Neural progenitor cell (in vitro differentiated cells): ENCODE measurements around the gene ORC3. TPM values are rescaled to one million over a fixed set of nuclear protein-coding genes. Genes with fewer than 3 reads are reported as not detected.

Source experiments
- DNase-seq: peaks from one replicate; pipeline ENCODE4 v3.0.0-alpha.2; 2016; ENCODE audit warnings: low spot score
- H2AFZ ChIP-seq: fragments of 200-600 bp; sonication (generic); replicated peaks from 2 replicates; pipeline ENCODE4 v1.6.1; 2016; ENCODE audit warnings: antibody characterized with exemption
- H3F3A ChIP-seq: fragments of 200-600 bp; sonication (generic); 2 replicates; pipeline ENCODE4 v1.6.1; 2016; ENCODE audit warnings: antibody characterized with exemption, low read depth
- H3K27ac ChIP-seq: fragments of 200-600 bp; sonication (generic); 2 replicates; pipeline ENCODE4 v1.5.1; 2016; ENCODE audit warnings: mild to moderate bottlenecking
- H3K27me3 ChIP-seq: fragments of 200-600 bp; sonication (generic); 2 replicates; pipeline ENCODE4 v1.6.1; 2016; ENCODE audit warnings: mild to moderate bottlenecking, moderate library complexity
- H3K36me3 ChIP-seq: fragments of 200-600 bp; sonication (generic); 2 replicates; pipeline ENCODE4 v1.5.1; 2016
- H3K4me1 ChIP-seq: fragments of 200-600 bp; sonication (generic); 2 replicates; pipeline ENCODE4 v1.6.1; 2016; ENCODE audit warnings: mixed run types
- H3K4me2 ChIP-seq: fragments of 200-600 bp; sonication (generic); 2 replicates; pipeline ENCODE4 v1.6.1; 2016
- H3K4me3 ChIP-seq: fragments of 200-600 bp; sonication (generic); 2 replicates; pipeline ENCODE4 v1.5.1; 2016
- H3K79me2 ChIP-seq: fragments of 200-600 bp; sonication (generic); 2 replicates; pipeline ENCODE4 v1.6.1; 2016; ENCODE audit warnings: low read depth
- H3K9ac ChIP-seq: fragments of 200-600 bp; sonication (generic); 2 replicates; pipeline ENCODE4 v1.6.1; 2016
- H3K9me3 ChIP-seq: fragments of 200-600 bp; sonication (generic); 2 replicates; pipeline ENCODE4 v1.5.1; 2016; ENCODE audit warnings: low read depth
- H4K20me1 ChIP-seq: fragments of 200-600 bp; sonication (generic); 2 replicates; pipeline ENCODE4 v1.6.1; 2016; ENCODE audit warnings: low read depth
- H3K27ac Mint-ChIP-seq: 3 replicates; pipeline ENCODE4 v1.8.0; 2021; ENCODE audit warnings: mixed read lengths
- H3K27me3 Mint-ChIP-seq: 2 replicates; pipeline ENCODE4 v1.8.0; 2022; ENCODE audit warnings: low read depth, mild to moderate bottlenecking, inconsistent platforms, moderate library complexity, mixed read lengths; ENCODE audit not compliant: insufficient read depth
- H3K36me3 Mint-ChIP-seq: 3 replicates; pipeline ENCODE4 v1.8.0; 2021; ENCODE audit warnings: mixed read lengths
- H3K4me1 Mint-ChIP-seq: 3 replicates; pipeline ENCODE4 v1.8.0; 2021; ENCODE audit warnings: mixed read lengths
- H3K4me3 Mint-ChIP-seq: 3 replicates; pipeline ENCODE4 v1.8.0; 2021; ENCODE audit warnings: mild to moderate bottlenecking, moderate library complexity, mixed read lengths
- H3K9me3 Mint-ChIP-seq: 3 replicates; pipeline ENCODE4 v1.8.0; 2020; ENCODE audit warnings: mixed read lengths
- EZH2 ChIP-seq: fragments of 200-600 bp; sonication (generic); IDR thresholded peaks from 2 replicates; pipeline ENCODE4 v1.6.1; 2017; ENCODE audit warnings: antibody characterized with exemption, mild to moderate bottlenecking, moderate library complexity
- EZH2phosphoT487 ChIP-seq: fragments of 200-600 bp; sonication (generic); IDR thresholded peaks from 2 replicates; pipeline ENCODE4 v1.6.1; 2017; ENCODE audit warnings: antibody characterized with exemption
- total RNA-seq: library from RNA; depleted of rRNA; stranded (reverse); fragments of >200 nt; gene quantifications from 2 replicates; pipeline ENCODE4 v1.2.3, GENCODE V29; 2015; ENCODE audit warnings: low replicate concordance
- TF ChIP-seq, protein P1 (sequence below): fragments of 200-600 bp; sonication (generic); IDR thresholded peaks from 2 replicates; pipeline ENCODE4 v1.5.1; 2017; ENCODE audit warnings: antibody characterized with exemption, mild to moderate bottlenecking

Gene ORC3
- total RNA-seq, 1 donor from 2014 or later: 99.3 TPM

DNA sequence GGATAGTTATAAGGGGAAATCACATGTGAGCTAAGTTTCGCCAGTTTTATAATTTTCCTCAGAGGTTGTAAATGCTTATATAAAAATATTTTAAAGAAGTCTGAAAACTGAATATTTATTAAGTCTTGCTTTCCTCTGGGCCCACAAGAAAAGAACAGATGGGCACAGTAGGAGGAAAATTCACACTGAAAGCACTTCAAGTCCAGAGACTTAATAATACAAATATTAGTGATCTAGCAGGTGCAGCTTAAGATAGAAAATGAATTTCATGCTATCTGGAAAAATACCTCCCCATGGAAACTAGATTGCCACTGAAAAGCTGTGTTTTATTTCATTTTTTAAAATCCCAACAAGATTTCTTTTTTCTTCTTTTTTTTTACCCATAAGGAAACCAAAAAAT, 47.2 kb downstream of the ORC3 start:
- Mint-ChIP-seq H3K27ac (no peak overlapping the region), H3K36me3 (peaks cover 6% of the 10 kb centered on the region), H3K4me3 (no peak overlapping the region), H3K9me3 (no peaks in the 10 kb centered on the region), H3K27me3 (no peaks in the 10 kb centered on the region), H3K4me1 (no peaks in the 10 kb centered on the region)
- no peak for DNase-seq
- Histone ChIP-seq H3K36me3 (peaks cover 8% of the 10 kb centered on the region), H3K9ac (no peak overlapping the region), H3K27me3 (no peaks in the 10 kb centered on the region), H3K4me1 (no peaks in the 10 kb centered on the region), H3K4me2 (no peak overlapping the region), H2AFZ (no peak overlapping the region), H3F3A (no peaks in the 10 kb centered on the region), H4K20me1 (no peaks in the 10 kb centered on the region), H3K4me3 (no peak overlapping the region), H3K27ac (no peak overlapping the region), H3K9me3 (no peaks in the 10 kb centered on the region), H3K79me2 (no peaks in the 10 kb centered on the region)
- TF ChIP-seq EZH2phosphoT487 (no peak), EZH2 (no peak)
- TF ChIP-seq, protein P1, sequence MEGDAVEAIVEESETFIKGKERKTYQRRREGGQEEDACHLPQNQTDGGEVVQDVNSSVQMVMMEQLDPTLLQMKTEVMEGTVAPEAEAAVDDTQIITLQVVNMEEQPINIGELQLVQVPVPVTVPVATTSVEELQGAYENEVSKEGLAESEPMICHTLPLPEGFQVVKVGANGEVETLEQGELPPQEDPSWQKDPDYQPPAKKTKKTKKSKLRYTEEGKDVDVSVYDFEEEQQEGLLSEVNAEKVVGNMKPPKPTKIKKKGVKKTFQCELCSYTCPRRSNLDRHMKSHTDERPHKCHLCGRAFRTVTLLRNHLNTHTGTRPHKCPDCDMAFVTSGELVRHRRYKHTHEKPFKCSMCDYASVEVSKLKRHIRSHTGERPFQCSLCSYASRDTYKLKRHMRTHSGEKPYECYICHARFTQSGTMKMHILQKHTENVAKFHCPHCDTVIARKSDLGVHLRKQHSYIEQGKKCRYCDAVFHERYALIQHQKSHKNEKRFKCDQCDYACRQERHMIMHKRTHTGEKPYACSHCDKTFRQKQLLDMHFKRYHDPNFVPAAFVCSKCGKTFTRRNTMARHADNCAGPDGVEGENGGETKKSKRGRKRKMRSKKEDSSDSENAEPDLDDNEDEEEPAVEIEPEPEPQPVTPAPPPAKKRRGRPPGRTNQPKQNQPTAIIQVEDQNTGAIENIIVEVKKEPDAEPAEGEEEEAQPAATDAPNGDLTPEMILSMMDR: no peak

DNA sequence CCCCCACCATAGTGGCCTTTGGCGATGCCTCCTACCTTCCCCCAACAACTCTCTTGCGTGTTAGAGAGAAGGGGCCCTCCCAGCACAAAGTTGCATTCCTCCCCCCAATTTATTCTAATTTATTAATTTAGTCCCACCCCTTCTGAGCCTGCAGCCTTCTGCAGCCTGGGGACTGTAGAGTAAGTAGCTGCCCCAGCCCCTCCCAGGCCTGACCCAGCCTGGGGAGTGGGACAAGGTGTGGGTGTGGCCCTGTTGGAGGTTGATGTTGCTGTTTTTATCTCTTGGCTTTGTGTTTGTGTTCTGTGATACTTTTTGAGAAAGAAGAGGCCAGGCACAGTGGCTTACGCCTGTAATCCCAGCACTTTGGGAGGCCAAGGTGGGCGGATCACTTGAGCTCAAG, 49.4 kb downstream of the ORC3 start:
- no peaks in the 10 kb centered on the region for H3K79me2 ChIP-seq
- Mint-ChIP-seq H3K4me3 (no peak overlapping the region), H3K36me3 (peaks cover 9% of the 10 kb centered on the region), H3K4me1 (no peaks in the 10 kb centered on the region), H3K27me3 (no peaks in the 10 kb centered on the region), H3K27ac (no peak overlapping the region), H3K9me3 (no peaks in the 10 kb centered on the region)
- H3K9me3 ChIP-seq: no peaks in the 10 kb centered on the region
- H3F3A ChIP-seq: no peaks in the 10 kb centered on the region
- no peak overlapping the region for H3K27ac ChIP-seq
- H3K4me3 ChIP-seq: no peak overlapping the region
- no peaks in the 10 kb centered on the region for H4K20me1 ChIP-seq
- TF ChIP-seq EZH2 (no peak), EZH2phosphoT487 (no peak)
- TF ChIP-seq, protein P1: no peak
- H3K36me3 ChIP-seq: peaks cover 4% of the 10 kb centered on the region
- no peaks in the 10 kb centered on the region for H3K4me1 ChIP-seq
- DNase-seq: no peak
- H3K4me2 ChIP-seq: no peak overlapping the region
- H2AFZ ChIP-seq: no peak overlapping the region
- H3K9ac ChIP-seq: no peak overlapping the region
- H3K27me3 ChIP-seq: no peaks in the 10 kb centered on the region

DNA sequence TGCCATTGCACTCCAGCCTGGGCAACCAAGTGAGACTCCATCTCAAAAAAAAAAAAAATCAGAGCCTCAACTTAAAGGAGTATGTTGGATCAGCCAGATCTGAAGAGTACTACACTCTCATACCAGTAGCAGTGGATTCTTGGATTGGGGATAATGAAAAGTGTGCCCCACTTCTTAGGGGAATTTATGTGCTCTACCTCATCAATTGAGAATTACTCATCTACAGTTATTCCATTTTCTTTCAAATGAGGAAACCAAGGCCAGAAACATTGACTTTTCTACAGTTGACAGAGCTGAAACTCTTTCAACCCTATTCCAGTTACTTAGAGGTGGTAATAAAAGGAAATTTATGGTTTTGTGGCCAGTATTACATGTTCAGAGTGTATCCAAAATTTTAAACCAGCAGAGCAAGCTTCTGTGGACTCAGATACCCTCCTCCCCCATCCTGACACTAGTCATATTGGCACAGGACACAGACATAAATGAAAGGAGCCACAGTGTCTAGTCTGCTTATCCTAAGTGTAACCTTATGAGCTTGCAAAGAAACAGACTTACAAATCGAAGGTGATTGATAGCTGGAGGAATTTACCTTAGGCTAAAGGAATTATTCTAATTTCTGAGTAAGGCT, 51.2 kb downstream of the ORC3 start:
- H3K9ac ChIP-seq: no peak overlapping the region
- Mint-ChIP-seq H3K4me3 (no peak overlapping the region), H3K4me1 (no peaks in the 10 kb centered on the region), H3K27me3 (no peaks in the 10 kb centered on the region), H3K9me3 (no peaks in the 10 kb centered on the region), H3K27ac (no peak overlapping the region), H3K36me3 (peaks cover 3% of the 10 kb centered on the region)
- TF ChIP-seq EZH2 (no peak), EZH2phosphoT487 (no peak)
- TF ChIP-seq, protein P1: no peak
- no peak for DNase-seq
- H3K27ac ChIP-seq: no peak overlapping the region
- H3K4me2 ChIP-seq: no peak overlapping the region
- no peaks in the 10 kb centered on the region for H3K79me2 ChIP-seq
- H3K4me1 ChIP-seq: no peaks in the 10 kb centered on the region
- H3F3A ChIP-seq: no peaks in the 10 kb centered on the region
- no peak overlapping the region for H2AFZ ChIP-seq
- H3K36me3 ChIP-seq: peaks cover 4% of the 10 kb centered on the region
- no peak overlapping the region for H3K4me3 ChIP-seq
- H4K20me1 ChIP-seq: no peaks in the 10 kb centered on the region
- H3K9me3 ChIP-seq: no peaks in the 10 kb centered on the region
- no peaks in the 10 kb centered on the region for H3K27me3 ChIP-seq
